Fibroblast of the aortic adventitia (primary cell): ENCODE data around the gene KCNC3. TPM values are rescaled to one million over a fixed set of nuclear protein-coding genes. Genes with fewer than 3 reads are reported as not detected.

Source experiments
- DNase-seq: peaks from one replicate; pipeline ENCODE4 v3.0.0-alpha.2; 2010; ENCODE audit warnings: low read depth
- H3K4me3 ChIP-seq: 2 replicates; pipeline ENCODE4 v1.5.1; 2011; ENCODE audit warnings: low read depth, mild to moderate bottlenecking, control low read depth, low read length, moderate library complexity
- CTCF ChIP-seq: IDR thresholded peaks from 2 replicates; pipeline ENCODE4 v1.5.1; 2011; ENCODE audit warnings: mild to moderate bottlenecking, low read length, control low read depth, inconsistent platforms; ENCODE audit not compliant: insufficient read depth
- total RNA-seq: library from RNA; depleted of rRNA; stranded (reverse); fragments of >200 nt; gene quantifications from 2 replicates; pipeline ENCODE4 v1.2.3, GENCODE V29; 2012; ENCODE audit warnings: low replicate concordance

Gene KCNC3
- total RNA-seq, 1 donor, result not detected

- H3K4me3 ChIP-seq, result no peak overlapping the region
- DNase-seq, result no peak
- no peak for TF ChIP-seq CTCF
These were observed 62.3 kb downstream of the KCNC3 start for GRCh38 chr19:50266896-50267295.

GRCh38 chr19:50266041-50266440 is 63.1 kb downstream of the KCNC3 start:
- no peak for TF ChIP-seq CTCF
- no peak overlapping the region for H3K4me3 ChIP-seq
- DNase-seq, result no peak

GRCh38 chr19:50264483-50265186 is 64.5 kb downstream of the KCNC3 start:
- TF ChIP-seq CTCF, result no peak
- no peak overlapping the region for H3K4me3 ChIP-seq
- no peak for DNase-seq

GRCh38 chr19:50263176-50263575 is 66.0 kb downstream of the KCNC3 start:
- DNase-seq, result no peak
- TF ChIP-seq CTCF, result no peak
- H3K4me3 ChIP-seq, result no peak overlapping the region

Other genes with a start within 250 kb of the KCNC3 start
- gene IZUMO2, start 166.1 kb downstream of the KCNC3 start, total RNA-seq, result not detected in 2 replicates
- gene MYH14, start 125.8 kb downstream of the KCNC3 start, total RNA-seq, result not detected in 2 replicates
- gene NAPSA, start 36.3 kb upstream of the KCNC3 start, total RNA-seq, result not detected in 2 replicates
- gene NR1H2, start 47.1 kb upstream of the KCNC3 start, total RNA-seq, result 47.7 and 59.7 TPM in 2 replicates
- 8.8 and 29.3 TPM in 2 replicates for gene POLD1, start 55.0 kb upstream of the KCNC3 start, total RNA-seq
- gene SPIB, start 89.6 kb upstream of the KCNC3 start, total RNA-seq, result not detected in 2 replicates
- not detected in 2 replicates for gene MYBPC2, start 103.5 kb upstream of the KCNC3 start, total RNA-seq
- 22.8 and 35.2 TPM in 2 replicates for gene EMC10, start 147.1 kb upstream of the KCNC3 start, total RNA-seq
- not detected in 2 replicates for gene GARIN5A, start 147.5 kb upstream of the KCNC3 start, total RNA-seq
- gene JOSD2, start 181.8 kb upstream of the KCNC3 start, total RNA-seq, result 12.1 and 26.7 TPM in 2 replicates
- not detected in 2 replicates for gene ASPDH, start 184.5 kb upstream of the KCNC3 start, total RNA-seq
- gene LRRC4B, start 239.1 kb upstream of the KCNC3 start, total RNA-seq, result not detected in 2 replicates